Measurements from ENCODE around the gene B4GALT6. TPM values are rescaled to one million over a fixed set of nuclear protein-coding genes. Genes with fewer than 3 reads are reported as not detected.

B4GALT6 gene
- total RNA-seq, 1 experiment from 2014 or later = 16.1 TPM

DNA sequence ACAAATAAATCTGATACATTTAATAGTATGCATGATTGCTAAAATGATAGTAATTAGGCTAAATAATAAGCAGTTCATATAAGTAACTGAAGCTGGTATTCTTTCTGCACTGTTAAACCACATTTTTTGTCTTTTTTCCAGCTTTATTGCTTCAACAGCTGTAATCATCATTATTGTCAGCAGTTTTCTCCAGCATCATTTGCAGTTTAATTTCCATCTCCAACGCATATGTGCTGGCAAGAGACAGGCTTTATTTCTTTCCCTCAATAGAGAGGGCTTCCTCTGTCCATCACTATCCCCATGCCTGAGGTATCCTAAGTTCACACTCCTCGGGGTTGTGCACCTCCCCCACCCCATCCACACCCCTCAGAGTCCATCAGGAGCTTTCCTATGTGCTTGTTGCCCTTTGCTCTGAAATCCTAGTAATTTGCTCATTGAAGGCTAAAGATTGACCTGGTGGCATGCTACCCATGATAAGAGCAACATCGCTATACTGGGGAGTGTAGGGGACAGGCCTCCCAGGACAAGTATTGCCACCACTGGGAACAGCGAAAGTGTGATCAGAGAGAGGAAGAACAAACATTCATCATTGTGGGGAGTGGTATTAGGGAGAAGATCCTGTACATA, 37.1 kb downstream of the B4GALT6 start:
- no peak for DNase-seq (ENCODE audit: low read depth, low spot score)
- ChIA-PET RAD21 (ENCODE audit: low non-redundant PET in 1 of 2, low total read pairs in 2 of 2, uncharacterized antibody in 2 of 2, unreplicated experiment in 2 of 2) (no interaction called here), CTCF (interaction anchor here (0.7 kb wide), 1 partner anchor 36 kb away, joined by 3 read pairs; no protein-coding TSS in a partner anchor), POLR2A (no interaction called here)
- no peak overlapping the region for H3K4me2 ChIP-seq (ENCODE audit: low read length)
- H3K36me3 ChIP-seq (ENCODE audit: control insufficient read depth in 1 of 2, insufficient read depth in 2 of 2, low read length in 2 of 2) = no peaks in the 10 kb centered on the region
- BruUV-seq (replicated peaks) = no TSS peak
- no peak overlapping the region for H3K27ac ChIP-seq (ENCODE audit: low read depth, low read length)
- peaks cover 14 to 35% of the 10 kb centered on the region in 2 experiments for H3K4me1 ChIP-seq (ENCODE audit: control insufficient read depth in 1 of 2, insufficient read depth in 2 of 2, low read length in 2 of 2)
- no peak overlapping the region for H2AFZ ChIP-seq (ENCODE audit: low read depth, low read length, poor library complexity, severe bottlenecking)
- no peak overlapping the region for H3K4me3 ChIP-seq (replicated peaks in 1 of 2; ENCODE audit: low read depth in 1 of 2, low read length in 2 of 2)
- H3K9me2 ChIP-seq (ENCODE audit: insufficient read depth) = no peaks in the 10 kb centered on the region
- intact Hi-C loops (cut with micrococcal nuclease) = no loop called here
- ATAC-seq = no peak
- no peaks in the 10 kb centered on the region for H3K79me2 ChIP-seq (ENCODE audit: insufficient read depth, low read length)
- H4K20me1 ChIP-seq (ENCODE audit: insufficient read depth) = no peaks in the 10 kb centered on the region
- H3K9me3 ChIP-seq (ENCODE audit: control insufficient read depth in 1 of 2, insufficient read depth in 1 of 2, low read depth in 1 of 2, low read length in 2 of 2) = no peaks in the 10 kb centered on the region
- no peak for TF ChIP-seq POLR2A (IDR thresholded peaks at IDR 0.05; ENCODE audit: borderline replicate concordance, extremely low read depth, insufficient read depth, insufficient read length)
- no peak for TF ChIP-seq ZNF274 (IDR thresholded peaks at IDR 0.05; ENCODE audit: low read depth, low read length)
- TF ChIP-seq RAD21 (IDR thresholded peaks at IDR 0.05; ENCODE audit: low read depth) = no peak
- TF ChIP-seq YY1 (IDR thresholded peaks at IDR 0.05; ENCODE audit: extremely low read depth, insufficient replicate concordance, low read depth, low read length) = no peak
- no peak for TF ChIP-seq SP1 (IDR thresholded peaks at IDR 0.05; ENCODE audit: low read depth)
- no peak overlapping the region for H3K9ac ChIP-seq (ENCODE audit: low read length)
- no peaks in the 10 kb centered on the region for H3K27me3 ChIP-seq (ENCODE audit: insufficient read depth, low read length)

DNA sequence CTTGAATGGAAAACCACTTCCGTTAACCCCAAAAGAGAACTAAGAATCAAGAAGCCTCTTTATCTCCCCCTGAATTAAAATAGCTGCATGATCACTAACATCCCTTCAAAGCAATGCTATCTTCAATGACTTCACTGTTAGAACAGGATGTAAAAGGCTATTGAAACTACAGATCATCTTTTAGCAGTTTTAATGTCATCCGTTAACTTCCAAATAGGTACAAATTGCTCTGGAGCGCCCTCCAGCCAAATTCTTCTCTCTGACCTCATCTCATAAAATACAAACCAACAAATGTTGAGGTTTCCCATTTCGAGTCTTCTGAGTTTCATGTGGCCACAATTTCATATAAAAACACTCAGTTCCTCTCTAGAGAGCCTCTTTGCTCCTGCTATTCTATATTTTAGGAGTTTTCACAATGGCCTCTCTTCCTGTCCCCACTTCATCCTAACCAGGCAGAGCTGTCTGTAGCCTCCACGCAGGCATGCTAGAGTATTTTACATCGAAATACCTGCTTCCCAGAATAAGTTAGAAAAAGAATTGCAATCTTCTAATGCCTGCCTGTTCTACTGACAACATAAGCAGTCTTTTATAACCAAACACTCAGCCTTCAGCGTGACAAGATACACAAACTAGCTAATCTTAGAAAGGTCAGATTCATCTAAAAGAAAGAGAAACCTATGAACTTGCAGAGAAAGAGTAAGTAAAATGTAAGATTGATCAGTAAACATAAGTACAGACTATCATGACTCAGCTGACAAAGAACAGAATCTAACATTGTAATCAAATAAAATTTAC, 37.9 kb downstream of the B4GALT6 start:
- H3K9me2 ChIP-seq (ENCODE audit: insufficient read depth) = no peaks in the 10 kb centered on the region
- ATAC-seq = no peak
- peaks cover 14 to 35% of the 10 kb centered on the region in 2 experiments for H3K4me1 ChIP-seq (ENCODE audit: control insufficient read depth in 1 of 2, insufficient read depth in 2 of 2, low read length in 2 of 2)
- intact Hi-C loops (cut with micrococcal nuclease) = no loop called here
- no peaks in the 10 kb centered on the region for H4K20me1 ChIP-seq (ENCODE audit: insufficient read depth)
- no peak overlapping the region for H3K4me3 ChIP-seq (replicated peaks in 1 of 2; ENCODE audit: low read depth in 1 of 2, low read length in 2 of 2)
- H3K79me2 ChIP-seq (ENCODE audit: insufficient read depth, low read length) = no peaks in the 10 kb centered on the region
- H3K9ac ChIP-seq (ENCODE audit: low read length) = no peak overlapping the region
- RAD21 ChIA-PET (ENCODE audit: low non-redundant PET in 1 of 2, low total read pairs in 2 of 2, uncharacterized antibody in 2 of 2, unreplicated experiment in 2 of 2) = no interaction called here
- H3K27me3 ChIP-seq (ENCODE audit: insufficient read depth, low read length) = no peaks in the 10 kb centered on the region
- no peak overlapping the region for H3K4me2 ChIP-seq (ENCODE audit: low read length)
- TF ChIP-seq SIN3A (IDR thresholded peaks at IDR 0.05; ENCODE audit: low read depth) (no peak), FOSL1 (IDR thresholded peaks at IDR 0.05; ENCODE audit: low read depth) (no peak), ZNF274 (IDR thresholded peaks at IDR 0.05; ENCODE audit: low read depth, low read length) (no peak), POLR2AphosphoS5 (IDR thresholded peaks at IDR 0.05; ENCODE audit: low read depth, low read length) (no peak), ZFX (IDR thresholded peaks at IDR 0.05) (no peak), CEBPB (IDR thresholded peaks at IDR 0.05; ENCODE audit: low read depth) (no peak)
- TF ChIP-seq, protein P1, sequence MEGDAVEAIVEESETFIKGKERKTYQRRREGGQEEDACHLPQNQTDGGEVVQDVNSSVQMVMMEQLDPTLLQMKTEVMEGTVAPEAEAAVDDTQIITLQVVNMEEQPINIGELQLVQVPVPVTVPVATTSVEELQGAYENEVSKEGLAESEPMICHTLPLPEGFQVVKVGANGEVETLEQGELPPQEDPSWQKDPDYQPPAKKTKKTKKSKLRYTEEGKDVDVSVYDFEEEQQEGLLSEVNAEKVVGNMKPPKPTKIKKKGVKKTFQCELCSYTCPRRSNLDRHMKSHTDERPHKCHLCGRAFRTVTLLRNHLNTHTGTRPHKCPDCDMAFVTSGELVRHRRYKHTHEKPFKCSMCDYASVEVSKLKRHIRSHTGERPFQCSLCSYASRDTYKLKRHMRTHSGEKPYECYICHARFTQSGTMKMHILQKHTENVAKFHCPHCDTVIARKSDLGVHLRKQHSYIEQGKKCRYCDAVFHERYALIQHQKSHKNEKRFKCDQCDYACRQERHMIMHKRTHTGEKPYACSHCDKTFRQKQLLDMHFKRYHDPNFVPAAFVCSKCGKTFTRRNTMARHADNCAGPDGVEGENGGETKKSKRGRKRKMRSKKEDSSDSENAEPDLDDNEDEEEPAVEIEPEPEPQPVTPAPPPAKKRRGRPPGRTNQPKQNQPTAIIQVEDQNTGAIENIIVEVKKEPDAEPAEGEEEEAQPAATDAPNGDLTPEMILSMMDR (IDR thresholded peaks at IDR 0.05 in 2 of 3, conservative IDR thresholded peaks at IDR 0.05 in 1 of 3; ENCODE audit: borderline replicate concordance in 1 of 3, insufficient read depth in 1 of 3, low read depth in 2 of 3, low read length in 2 of 3) = no peak
- no peaks in the 10 kb centered on the region for H3K36me3 ChIP-seq (ENCODE audit: control insufficient read depth in 1 of 2, insufficient read depth in 2 of 2, low read length in 2 of 2)
- no peak overlapping the region for H2AFZ ChIP-seq (ENCODE audit: low read depth, low read length, poor library complexity, severe bottlenecking)
- no peak overlapping the region for H3K27ac ChIP-seq (ENCODE audit: low read depth, low read length)
- POLR2A ChIA-PET = no interaction called here
- no peaks in the 10 kb centered on the region for H3K9me3 ChIP-seq (ENCODE audit: control insufficient read depth in 1 of 2, insufficient read depth in 1 of 2, low read depth in 1 of 2, low read length in 2 of 2)
- CTCF ChIA-PET = interaction anchor here (0.7 kb wide), 1 partner anchor 36 kb away, joined by 3 read pairs; no protein-coding TSS in a partner anchor
- no TSS peak for BruUV-seq (replicated peaks)
- DNase-seq (ENCODE audit: low read depth, low spot score) = no peak
